Measurements from ENCODE around the gene NEBL.

The NEBL gene

GRCh38 chr10:20817116-20817515, 80.0 kb downstream of the NEBL start:
- no peak overlapping the region for H3K4me3 ChIP-seq (ENCODE audit: low read length)
- no peak for TF ChIP-seq ZNF274 (IDR thresholded peaks at IDR 0.05; ENCODE audit: low read depth, low read length)

DNA sequence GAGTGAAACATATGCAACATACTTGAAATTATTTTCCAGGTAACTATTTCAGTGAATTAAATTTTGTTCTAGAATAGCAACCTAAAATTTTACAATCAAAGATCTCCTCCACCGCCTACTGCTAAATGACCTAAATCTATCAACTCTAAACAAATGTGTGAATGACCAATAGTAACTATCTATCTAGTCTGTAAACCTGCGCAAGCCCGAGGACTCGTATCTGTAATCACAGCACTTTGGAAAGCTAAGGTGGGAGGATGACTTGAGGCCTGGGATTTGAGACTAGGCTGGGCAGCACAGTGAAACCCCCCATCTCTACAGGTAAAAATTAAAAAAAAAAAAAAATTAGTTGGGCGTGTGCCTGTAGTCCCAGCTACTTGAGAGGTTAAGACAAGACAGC, 83.0 kb downstream of the NEBL start:
- no peak overlapping the region for H3K4me3 ChIP-seq (ENCODE audit: low read length)
- no peak for TF ChIP-seq ZNF274 (IDR thresholded peaks at IDR 0.05; ENCODE audit: low read depth, low read length)

DNA sequence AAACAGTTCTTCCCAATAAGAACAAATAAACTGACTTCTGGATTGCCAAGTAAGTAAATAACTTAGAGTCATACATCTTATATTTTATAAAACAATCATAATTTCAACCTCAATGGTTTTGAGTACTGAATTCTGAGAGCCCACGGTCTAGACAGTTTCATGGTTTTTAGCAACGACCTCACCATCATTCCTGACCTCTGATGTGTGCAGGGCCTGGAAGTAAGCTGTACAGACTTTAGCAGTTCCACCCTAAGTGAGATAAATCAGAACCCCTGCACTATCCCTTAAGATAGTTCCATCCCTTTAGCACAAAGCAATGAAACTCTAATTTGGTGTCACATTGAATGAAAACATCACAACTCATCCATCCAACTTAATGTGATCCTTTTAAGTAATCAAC, 86.0 kb downstream of the NEBL start:
- no peak for TF ChIP-seq ZNF274 (IDR thresholded peaks at IDR 0.05; ENCODE audit: low read depth, low read length)
- no peak overlapping the region for H3K4me3 ChIP-seq (ENCODE audit: low read length)

GRCh38 chr10:20809631-20810030, 87.5 kb downstream of the NEBL start:
- no peak for TF ChIP-seq ZNF274 (IDR thresholded peaks at IDR 0.05; ENCODE audit: low read depth, low read length)
- H3K4me3 ChIP-seq (ENCODE audit: low read length): no peak overlapping the region

DNA sequence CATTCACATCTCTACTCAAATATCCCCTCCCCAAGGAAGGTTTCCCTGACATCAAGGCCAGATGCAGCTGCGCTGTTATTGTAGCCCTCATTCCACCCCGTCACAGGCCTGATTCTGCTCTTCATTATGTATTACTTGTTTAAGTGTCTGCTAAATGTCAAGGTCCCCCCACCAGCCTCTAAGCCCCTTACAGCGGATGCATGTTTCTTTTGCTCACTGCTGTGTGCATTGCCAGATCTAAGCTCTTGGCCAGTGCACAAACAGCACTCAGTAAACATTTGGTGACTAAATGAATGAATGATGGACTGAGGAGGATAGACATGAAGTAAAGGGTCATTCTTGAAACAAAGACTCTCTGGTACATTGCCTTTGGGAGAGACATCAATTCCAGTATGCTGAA, 90.6 kb downstream of the NEBL start:
- no peak for TF ChIP-seq ZNF274 (IDR thresholded peaks at IDR 0.05; ENCODE audit: low read depth, low read length)
- no peak overlapping the region for H3K4me3 ChIP-seq (ENCODE audit: low read length)

DNA sequence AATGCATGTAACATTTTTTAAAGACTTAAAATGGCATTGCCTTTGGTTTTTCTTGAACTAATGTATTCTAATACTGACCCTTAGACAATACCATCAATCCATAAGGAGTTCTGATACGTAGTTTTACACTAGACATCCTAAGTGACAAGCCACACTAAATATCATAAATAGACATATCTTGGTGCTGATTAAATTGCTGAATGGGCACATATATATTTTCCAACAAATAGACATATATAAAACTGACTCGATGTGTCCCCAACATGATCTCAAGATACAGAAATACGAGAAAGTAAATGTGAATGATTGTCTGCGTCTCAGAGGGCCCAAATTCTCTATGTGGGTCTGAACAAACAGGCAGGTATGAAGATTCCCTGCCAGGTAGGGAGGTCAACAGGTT, 99.8 kb downstream of the NEBL start:
- no peak for TF ChIP-seq ZNF274 (IDR thresholded peaks at IDR 0.05; ENCODE audit: low read depth, low read length)
- H3K4me3 ChIP-seq (ENCODE audit: low read length): no peak overlapping the region

DNA sequence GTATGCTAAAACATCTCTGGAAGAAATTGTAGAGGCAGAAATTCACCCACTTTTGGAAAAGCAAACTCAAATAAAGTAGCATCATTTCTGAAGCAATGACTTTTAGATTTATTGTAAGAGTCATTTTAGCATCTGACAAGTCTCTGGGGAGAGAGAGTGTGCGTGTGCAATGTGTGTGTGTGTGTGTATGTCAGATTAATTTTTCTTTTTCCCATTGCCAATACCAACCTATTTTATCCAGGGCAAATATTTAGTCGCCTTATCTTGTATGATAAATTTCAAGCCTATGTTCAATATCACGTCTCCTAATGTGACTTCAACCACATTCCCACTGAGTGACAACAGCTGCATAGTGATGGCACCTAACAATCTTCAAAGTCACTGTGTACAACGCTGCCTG, 101.7 kb downstream of the NEBL start:
- H3K4me3 ChIP-seq (ENCODE audit: low read length): no peak overlapping the region
- TF ChIP-seq ZNF274 (IDR thresholded peaks at IDR 0.05; ENCODE audit: low read depth, low read length): no peak

- no peak for TF ChIP-seq ZNF274 (IDR thresholded peaks at IDR 0.05; ENCODE audit: low read depth, low read length)
- no peak overlapping the region for H3K4me3 ChIP-seq (ENCODE audit: low read length)
Measured at GRCh38 chr10:20785174-20785573, 111.9 kb downstream of the NEBL start.

DNA sequence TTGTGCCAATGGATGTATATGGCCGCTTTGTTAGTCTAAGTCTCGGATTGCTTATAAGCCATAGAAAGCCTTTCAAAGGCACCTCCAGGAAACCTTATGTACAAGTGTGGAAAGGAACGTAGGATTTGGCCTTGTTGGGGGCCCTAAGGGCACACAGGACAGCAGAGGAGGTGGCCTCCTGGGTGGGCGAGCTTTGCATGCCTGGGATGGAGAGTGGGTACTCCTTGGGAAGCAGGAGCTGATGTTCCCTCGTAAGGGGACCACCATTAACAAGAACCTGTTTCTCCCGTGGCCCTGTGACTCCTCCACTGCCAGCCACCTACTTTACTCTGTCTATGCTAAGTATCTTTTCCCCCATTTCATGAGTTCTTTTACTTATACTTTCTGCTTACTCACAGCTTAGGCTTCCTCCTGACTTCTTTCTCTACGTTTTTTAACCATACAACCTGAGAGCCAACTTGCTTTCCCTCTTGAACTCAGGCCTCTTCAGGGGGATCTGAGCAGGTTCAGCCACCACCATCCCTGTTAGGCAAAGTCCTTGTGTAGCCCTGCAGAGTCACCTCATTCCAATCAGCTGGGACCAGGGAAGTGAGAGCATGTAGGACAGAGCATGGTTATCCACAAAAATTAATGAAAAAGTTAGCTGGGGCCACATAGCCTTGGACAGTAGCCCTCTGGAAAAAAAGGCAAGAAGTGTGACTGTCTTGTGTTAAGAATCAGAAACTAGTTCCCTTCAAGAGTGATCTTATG, 118.9 kb downstream of the NEBL start:
- TF ChIP-seq ZNF274 (IDR thresholded peaks at IDR 0.05; ENCODE audit: low read depth, low read length): no peak
- H3K4me3 ChIP-seq (ENCODE audit: low read length): no peak overlapping the region

GRCh38 chr10:20776384-20777118, 120.6 kb downstream of the NEBL start:
- TF ChIP-seq ZNF274 (IDR thresholded peaks at IDR 0.05; ENCODE audit: low read depth, low read length): no peak
- no peak overlapping the region for H3K4me3 ChIP-seq (ENCODE audit: low read length)

DNA sequence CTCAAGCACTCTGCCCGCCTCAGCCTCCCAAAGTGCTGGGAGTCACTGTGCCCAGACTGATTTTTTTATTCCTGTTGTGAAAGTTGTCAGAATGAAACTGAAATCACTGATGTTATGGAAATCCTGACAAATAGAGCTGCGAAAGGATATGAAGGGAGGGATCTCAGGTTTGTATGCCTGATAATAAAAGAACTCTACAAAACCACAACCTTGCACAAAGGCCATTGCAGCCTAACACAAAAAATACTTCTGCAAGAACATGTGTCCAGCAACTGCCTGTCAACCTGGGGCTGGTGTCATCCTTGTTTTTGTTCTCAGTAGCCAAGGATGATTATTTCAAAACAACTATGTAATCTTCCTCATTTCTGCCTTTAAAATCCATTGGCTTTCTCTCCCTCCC, 126.1 kb downstream of the NEBL start:
- H3K4me3 ChIP-seq (ENCODE audit: low read length): no peak overlapping the region
- TF ChIP-seq ZNF274 (IDR thresholded peaks at IDR 0.05; ENCODE audit: low read depth, low read length): no peak

DNA sequence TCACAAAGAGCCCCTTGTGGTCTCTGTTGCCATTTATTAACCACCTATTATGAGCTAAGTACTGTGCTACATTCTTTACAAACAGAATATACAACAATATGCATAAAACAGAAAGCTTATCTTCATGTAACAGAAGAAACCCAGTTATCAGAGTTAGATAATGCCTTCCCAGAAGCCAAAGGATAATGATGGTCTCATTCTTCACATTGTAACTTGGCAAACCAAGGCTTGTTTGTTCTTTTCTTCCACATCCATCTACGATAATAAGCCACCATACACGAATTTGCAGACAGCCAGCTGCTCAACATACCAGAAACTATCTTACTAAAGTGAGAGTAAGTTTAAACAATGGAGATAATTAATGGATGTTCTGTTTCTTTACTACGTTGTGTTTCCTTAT, 127.6 kb downstream of the NEBL start:
- no peak overlapping the region for H3K4me3 ChIP-seq (ENCODE audit: low read length)
- TF ChIP-seq ZNF274 (IDR thresholded peaks at IDR 0.05; ENCODE audit: low read depth, low read length): no peak

- no peak for TF ChIP-seq ZNF274 (IDR thresholded peaks at IDR 0.05; ENCODE audit: low read depth, low read length)
- no peak overlapping the region for H3K4me3 ChIP-seq (ENCODE audit: low read length)
Measured at GRCh38 chr10:20768843-20769242, 128.3 kb downstream of the NEBL start.

DNA sequence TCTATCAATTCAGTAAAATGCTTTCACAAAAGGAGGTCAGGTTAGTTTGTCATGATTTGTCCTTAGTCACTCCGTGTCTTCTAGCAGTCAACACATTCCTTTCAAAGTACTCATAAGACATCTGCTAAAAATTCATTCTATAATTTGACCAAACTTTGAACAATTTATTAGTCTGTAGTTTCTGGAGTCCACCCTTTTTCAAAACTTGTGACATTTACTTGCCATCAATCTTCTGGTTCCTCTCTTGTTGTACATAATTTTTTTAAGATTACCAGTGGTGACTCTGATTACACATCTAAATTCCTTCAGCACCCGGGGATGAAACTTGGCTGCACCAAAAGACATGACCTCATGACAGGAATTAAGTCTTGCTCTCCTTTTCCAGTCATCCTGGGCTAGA, 130.1 kb downstream of the NEBL start:
- no peak for TF ChIP-seq ZNF274 (IDR thresholded peaks at IDR 0.05; ENCODE audit: low read depth, low read length)
- H3K4me3 ChIP-seq (ENCODE audit: low read length): no peak overlapping the region

DNA sequence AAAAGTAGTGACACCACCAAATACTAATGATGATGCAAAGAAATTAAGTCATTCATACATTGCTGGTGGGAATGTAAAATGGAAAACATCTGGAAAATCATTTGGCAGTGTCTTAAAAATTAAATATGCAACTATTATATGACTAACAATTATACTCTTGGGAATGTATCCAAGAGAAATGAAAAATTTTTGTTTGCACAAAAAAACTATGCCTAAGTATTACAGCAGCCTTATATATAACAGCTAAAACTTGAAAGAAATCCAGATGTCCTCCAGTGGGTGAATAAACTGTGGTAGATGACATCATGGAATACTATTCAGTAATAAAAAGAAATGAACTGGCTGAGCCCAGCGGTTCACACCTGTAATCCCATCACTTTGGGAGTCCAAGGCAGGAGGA, 132.0 kb downstream of the NEBL start:
- no peak for TF ChIP-seq ZNF274 (IDR thresholded peaks at IDR 0.05; ENCODE audit: low read depth, low read length)
- no peak overlapping the region for H3K4me3 ChIP-seq (ENCODE audit: low read length)
